ENCODE measurements around the gene SLC35G1. TPM values are rescaled to one million over a fixed set of nuclear protein-coding genes. Genes with fewer than 3 reads are reported as not detected.

SLC35G1 gene
- total RNA-seq, 1 experiment from 2014 or later: 9.4 TPM

DNA sequence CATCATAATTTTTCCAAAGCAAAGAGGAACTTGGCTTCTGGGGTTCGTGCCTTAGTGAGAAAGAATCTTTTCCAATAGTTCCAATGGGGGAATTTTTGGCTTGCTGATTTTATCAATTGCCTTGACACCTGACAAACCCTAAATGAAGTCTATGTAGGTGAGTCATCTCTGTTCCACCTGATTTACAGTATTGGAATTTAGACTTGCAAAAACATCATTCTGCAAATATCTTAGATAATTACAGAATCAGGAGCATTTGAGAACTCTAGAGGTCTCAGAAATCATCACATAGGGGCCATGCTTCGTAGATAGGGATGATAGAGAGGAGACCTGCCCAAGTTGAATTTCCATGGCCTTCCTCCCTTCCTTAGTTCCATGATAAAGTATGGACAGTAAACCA is 9.3 kb downstream of the SLC35G1 start (continued):
- no peak for TF ChIP-seq POLR2AphosphoS5 (IDR thresholded peaks at IDR 0.05; ENCODE audit: low read depth, low read length)
- no peak for TF ChIP-seq ELF1 (IDR thresholded peaks at IDR 0.05; ENCODE audit: borderline replicate concordance, low read depth)
- no peak for TF ChIP-seq EZH2 (IDR thresholded peaks at IDR 0.05)
- no peak for TF ChIP-seq TCF7L2 (IDR thresholded peaks at IDR 0.05; ENCODE audit: borderline replicate concordance, extremely low read depth, insufficient read depth, insufficient read length)
- TF ChIP-seq SIN3A (IDR thresholded peaks at IDR 0.05; ENCODE audit: low read depth): no peak
- TF ChIP-seq CEBPB (IDR thresholded peaks at IDR 0.05; ENCODE audit: low read depth): no peak
- TF ChIP-seq SRF (IDR thresholded peaks at IDR 0.05; ENCODE audit: low read depth): no peak
- TF ChIP-seq YY1 (IDR thresholded peaks at IDR 0.05; ENCODE audit: extremely low read depth, insufficient replicate concordance, low read depth, low read length): no peak

DNA sequence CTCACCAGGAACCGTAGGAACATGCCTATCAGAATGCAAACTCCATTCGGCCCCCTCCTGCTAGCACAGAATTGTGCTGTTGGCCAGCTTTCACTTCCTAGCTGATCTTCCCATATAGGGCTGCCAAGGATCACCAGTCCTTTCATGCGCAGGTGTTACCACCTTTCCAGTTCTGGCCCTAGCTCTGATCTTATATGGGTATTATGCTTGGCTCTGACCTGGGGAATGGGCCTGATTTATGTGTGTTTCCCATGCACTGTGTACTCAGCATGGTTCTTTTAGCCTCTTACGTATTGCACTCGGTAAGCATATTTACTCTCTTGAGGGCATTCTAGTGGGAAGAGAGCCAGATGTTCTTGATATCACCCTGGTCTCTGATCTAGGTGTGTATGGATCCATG is 11.1 kb downstream of the SLC35G1 start:
- H3K9ac ChIP-seq (ENCODE audit: low read length): no peak overlapping the region
- H2AFZ ChIP-seq (ENCODE audit: low read depth, low read length, poor library complexity, severe bottlenecking): no peak overlapping the region
- DNase-seq (ENCODE audit: low read depth, low spot score) (no peak), ATAC-seq (no peak)
- ChIA-PET RAD21 (ENCODE audit: low non-redundant PET in 1 of 2, low total read pairs in 2 of 2, uncharacterized antibody in 2 of 2, unreplicated experiment in 2 of 2) (no interaction called here), CTCF (interaction anchor here (1.8 kb wide), 1 partner anchor 12 kb away, joined by 7 read pairs; no protein-coding TSS in a partner anchor), POLR2A (no interaction called here)
- TF ChIP-seq TCF7L2 (IDR thresholded peaks at IDR 0.05; ENCODE audit: borderline replicate concordance, extremely low read depth, insufficient read depth, insufficient read length): no peak
- TF ChIP-seq, protein P1, sequence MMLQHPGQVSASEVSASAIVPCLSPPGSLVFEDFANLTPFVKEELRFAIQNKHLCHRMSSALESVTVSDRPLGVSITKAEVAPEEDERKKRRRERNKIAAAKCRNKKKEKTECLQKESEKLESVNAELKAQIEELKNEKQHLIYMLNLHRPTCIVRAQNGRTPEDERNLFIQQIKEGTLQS (IDR thresholded peaks at IDR 0.05): no peak
- no peak for TF ChIP-seq RAD21 (IDR thresholded peaks at IDR 0.05; ENCODE audit: low read depth)
- TF ChIP-seq ELF1 (IDR thresholded peaks at IDR 0.05; ENCODE audit: borderline replicate concordance, low read depth): no peak
- TF ChIP-seq POLR2AphosphoS5 (IDR thresholded peaks at IDR 0.05; ENCODE audit: low read depth, low read length): no peak
- TF ChIP-seq SRF (IDR thresholded peaks at IDR 0.05; ENCODE audit: low read depth): no peak
- no peak for TF ChIP-seq EZH2phosphoT487 (IDR thresholded peaks at IDR 0.05; ENCODE audit: borderline replicate concordance)
- no peak for TF ChIP-seq EZH2 (IDR thresholded peaks at IDR 0.05)
- TF ChIP-seq SP1 (IDR thresholded peaks at IDR 0.05; ENCODE audit: low read depth): no peak
- no peak for TF ChIP-seq CBX3 (IDR thresholded peaks at IDR 0.05; ENCODE audit: low read depth)
- TF ChIP-seq CEBPB (IDR thresholded peaks at IDR 0.05; ENCODE audit: low read depth): no peak
- no peak for TF ChIP-seq POLR2A (IDR thresholded peaks at IDR 0.05; ENCODE audit: borderline replicate concordance, extremely low read depth, insufficient read depth, insufficient read length)
- no peak for TF ChIP-seq ZNF274 (IDR thresholded peaks at IDR 0.05; ENCODE audit: low read depth, low read length)
- TF ChIP-seq, protein P2, sequence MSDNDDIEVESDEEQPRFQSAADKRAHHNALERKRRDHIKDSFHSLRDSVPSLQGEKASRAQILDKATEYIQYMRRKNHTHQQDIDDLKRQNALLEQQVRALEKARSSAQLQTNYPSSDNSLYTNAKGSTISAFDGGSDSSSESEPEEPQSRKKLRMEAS (IDR thresholded peaks at IDR 0.05): no peak
- TF ChIP-seq SIN3A (IDR thresholded peaks at IDR 0.05; ENCODE audit: low read depth): no peak
- TF ChIP-seq YY1 (IDR thresholded peaks at IDR 0.05; ENCODE audit: extremely low read depth, insufficient replicate concordance, low read depth, low read length): no peak
- TF ChIP-seq, protein P3, sequence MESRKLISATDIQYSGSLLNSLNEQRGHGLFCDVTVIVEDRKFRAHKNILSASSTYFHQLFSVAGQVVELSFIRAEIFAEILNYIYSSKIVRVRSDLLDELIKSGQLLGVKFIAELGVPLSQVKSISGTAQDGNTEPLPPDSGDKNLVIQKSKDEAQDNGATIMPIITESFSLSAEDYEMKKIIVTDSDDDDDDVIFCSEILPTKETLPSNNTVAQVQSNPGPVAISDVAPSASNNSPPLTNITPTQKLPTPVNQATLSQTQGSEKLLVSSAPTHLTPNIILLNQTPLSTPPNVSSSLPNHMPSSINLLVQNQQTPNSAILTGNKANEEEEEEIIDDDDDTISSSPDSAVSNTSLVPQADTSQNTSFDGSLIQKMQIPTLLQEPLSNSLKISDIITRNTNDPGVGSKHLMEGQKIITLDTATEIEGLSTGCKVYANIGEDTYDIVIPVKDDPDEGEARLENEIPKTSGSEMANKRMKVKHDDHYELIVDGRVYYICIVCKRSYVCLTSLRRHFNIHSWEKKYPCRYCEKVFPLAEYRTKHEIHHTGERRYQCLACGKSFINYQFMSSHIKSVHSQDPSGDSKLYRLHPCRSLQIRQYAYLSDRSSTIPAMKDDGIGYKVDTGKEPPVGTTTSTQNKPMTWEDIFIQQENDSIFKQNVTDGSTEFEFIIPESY (IDR thresholded peaks at IDR 0.05; ENCODE audit: extremely low read depth, insufficient replicate concordance, low read length): no peak
- TF ChIP-seq EGR1 (IDR thresholded peaks at IDR 0.05; ENCODE audit: low read depth): no peak
- H3K9me2 ChIP-seq (ENCODE audit: insufficient read depth): no peaks in the 10 kb centered on the region
- no peaks in the 10 kb centered on the region; the same call in 1 of the 2 replicates for H3K79me2 ChIP-seq (ENCODE audit: insufficient read depth, low read length)
- peaks cover 2 to 11% of the 10 kb centered on the region in 2 experiments; a peak in 1 of 4 replicates for H3K36me3 ChIP-seq (ENCODE audit: control insufficient read depth in 1 of 2, insufficient read depth in 2 of 2, low read length in 2 of 2)
- H3K4me2 ChIP-seq (ENCODE audit: low read length): no peak overlapping the region
- H3K27me3 ChIP-seq (ENCODE audit: insufficient read depth, low read length): no peaks in the 10 kb centered on the region
- intact Hi-C loops (cut with micrococcal nuclease): no loop called here
- no peak overlapping the region for H3K4me3 ChIP-seq (replicated peaks in 1 of 2; ENCODE audit: low read depth in 1 of 2, low read length in 2 of 2)
- no TSS peak for BruUV-seq (replicated peaks)
- no peaks in the 10 kb centered on the region for H3K4me1 ChIP-seq (ENCODE audit: control insufficient read depth in 1 of 2, insufficient read depth in 2 of 2, low read length in 2 of 2)
- no peak overlapping the region for H3K27ac ChIP-seq (ENCODE audit: low read depth, low read length)
- no peaks in the 10 kb centered on the region for H3K9me3 ChIP-seq (ENCODE audit: control insufficient read depth in 1 of 2, insufficient read depth in 1 of 2, low read depth in 1 of 2, low read length in 2 of 2)
- H4K20me1 ChIP-seq (ENCODE audit: insufficient read depth): no peaks in the 10 kb centered on the region
